ENCODE measurements around the gene SCN3A.

Gene SCN3A

GRCh38 chr2:165162466-165162865 is 41.4 kb downstream of the SCN3A start:
- no peaks in the 10 kb centered on the region for H3K9me3 Mint-ChIP-seq
- H3K36me3 Mint-ChIP-seq (ENCODE audit: low read depth): no peaks in the 10 kb centered on the region
- H3K27me3 Mint-ChIP-seq (ENCODE audit: low read depth): no peaks in the 10 kb centered on the region
- no peaks in the 10 kb centered on the region for H3K4me1 Mint-ChIP-seq (ENCODE audit: low read depth)
- DNase-seq (ENCODE audit: low spot score): no peak
- H3K4me3 Mint-ChIP-seq: no peak overlapping the region
- no peak overlapping the region for H3K27ac Mint-ChIP-seq

GRCh38 chr2:165161510-165161909 is 42.3 kb downstream of the SCN3A start:
- no peak overlapping the region for H3K4me3 Mint-ChIP-seq
- H3K27ac Mint-ChIP-seq: no peak overlapping the region
- DNase-seq (ENCODE audit: low spot score): no peak
- no peaks in the 10 kb centered on the region for H3K36me3 Mint-ChIP-seq (ENCODE audit: low read depth)
- no peaks in the 10 kb centered on the region for H3K27me3 Mint-ChIP-seq (ENCODE audit: low read depth)
- no peaks in the 10 kb centered on the region for H3K4me1 Mint-ChIP-seq (ENCODE audit: low read depth)
- H3K9me3 Mint-ChIP-seq: no peaks in the 10 kb centered on the region

- H3K27ac Mint-ChIP-seq: no peak overlapping the region
- H3K4me3 Mint-ChIP-seq: no peak overlapping the region
- no peaks in the 10 kb centered on the region for H3K9me3 Mint-ChIP-seq
- H3K36me3 Mint-ChIP-seq (ENCODE audit: low read depth): no peaks in the 10 kb centered on the region
- DNase-seq (ENCODE audit: low spot score): no peak
- no peaks in the 10 kb centered on the region for H3K4me1 Mint-ChIP-seq (ENCODE audit: low read depth)
- no peaks in the 10 kb centered on the region for H3K27me3 Mint-ChIP-seq (ENCODE audit: low read depth)
These were observed 46.7 kb downstream of the SCN3A start for GRCh38 chr2:165157160-165157559.

- H3K27ac Mint-ChIP-seq: no peak overlapping the region
- H3K9me3 Mint-ChIP-seq: no peaks in the 10 kb centered on the region
- DNase-seq (ENCODE audit: low spot score): no peak
- H3K4me1 Mint-ChIP-seq (ENCODE audit: low read depth): no peaks in the 10 kb centered on the region
- peaks cover 2% of the 10 kb centered on the region for H3K27me3 Mint-ChIP-seq (ENCODE audit: low read depth)
- no peaks in the 10 kb centered on the region for H3K36me3 Mint-ChIP-seq (ENCODE audit: low read depth)
- H3K4me3 Mint-ChIP-seq: no peak overlapping the region
These were observed 48.7 kb downstream of the SCN3A start for GRCh38 chr2:165155152-165155551.

DNA sequence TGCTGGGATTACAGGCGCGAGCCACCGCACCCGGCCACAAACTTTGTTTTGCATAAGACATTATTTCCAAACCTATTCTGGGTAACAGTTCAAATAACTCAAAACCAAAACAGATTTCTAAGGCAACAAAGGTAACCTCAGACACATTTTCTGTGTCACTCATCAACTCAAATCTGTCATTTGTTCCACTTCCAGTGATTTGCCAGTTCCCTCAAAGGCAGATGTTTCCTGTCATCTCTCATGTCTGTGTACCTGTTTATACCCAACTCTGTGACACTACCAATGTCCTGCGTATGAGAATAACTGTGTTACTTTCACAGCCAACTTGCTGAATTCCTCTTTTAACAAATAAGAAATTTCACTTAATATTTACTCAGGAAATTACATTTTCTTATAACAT is 54.4 kb downstream of the SCN3A start:
- H3K9me3 Mint-ChIP-seq: no peaks in the 10 kb centered on the region
- H3K4me3 Mint-ChIP-seq: no peak overlapping the region
- H3K36me3 Mint-ChIP-seq (ENCODE audit: low read depth): no peaks in the 10 kb centered on the region
- no peak overlapping the region for H3K27ac Mint-ChIP-seq
- peaks cover 5% of the 10 kb centered on the region for H3K27me3 Mint-ChIP-seq (ENCODE audit: low read depth)
- H3K4me1 Mint-ChIP-seq (ENCODE audit: low read depth): no peaks in the 10 kb centered on the region
- DNase-seq (ENCODE audit: low spot score): no peak

DNA sequence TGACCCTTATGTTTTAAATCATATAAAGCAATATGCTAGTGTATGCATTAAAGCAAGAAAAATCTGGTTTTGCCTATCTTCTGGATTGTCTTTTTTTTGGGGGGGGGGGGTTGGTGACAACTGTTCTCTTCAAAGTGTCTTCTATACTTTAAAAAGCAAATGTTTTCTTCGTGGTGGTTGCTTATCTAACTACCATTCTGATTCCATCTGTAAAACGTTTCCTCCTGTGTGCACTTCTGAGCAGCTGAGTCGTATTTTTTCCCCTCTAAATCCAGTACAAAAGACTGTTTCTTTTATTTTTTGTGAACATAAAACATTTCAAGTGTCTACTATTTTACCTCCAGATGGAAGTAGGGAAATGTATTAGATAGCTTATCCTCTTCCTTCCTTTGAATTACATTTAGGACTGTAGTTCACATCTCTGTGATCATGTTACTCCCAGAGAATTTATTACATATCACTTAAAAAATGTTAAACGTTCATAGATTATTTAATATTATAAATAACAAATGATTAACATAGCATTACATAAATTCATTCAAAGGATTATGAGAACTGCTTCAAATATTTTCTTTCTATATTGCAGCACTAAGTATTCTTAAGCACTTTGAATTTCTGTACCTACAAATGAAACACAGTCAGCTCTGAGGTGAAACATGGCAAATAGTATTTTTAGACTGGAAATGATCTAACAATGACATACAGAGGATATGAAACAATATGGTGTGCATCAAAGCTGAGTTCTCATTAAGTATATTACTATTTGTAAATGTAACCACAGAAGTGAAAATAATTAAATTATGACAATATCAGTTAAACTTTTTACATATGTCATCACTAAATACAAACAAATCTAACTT is 56.4 kb downstream of the SCN3A start:
- H3K36me3 Mint-ChIP-seq (ENCODE audit: low read depth): no peaks in the 10 kb centered on the region
- peaks cover 5% of the 10 kb centered on the region for H3K27me3 Mint-ChIP-seq (ENCODE audit: low read depth)
- DNase-seq (ENCODE audit: low spot score): no peak
- H3K4me1 Mint-ChIP-seq (ENCODE audit: low read depth): no peaks in the 10 kb centered on the region
- H3K27ac Mint-ChIP-seq: no peak overlapping the region
- H3K4me3 Mint-ChIP-seq: no peak overlapping the region
- H3K9me3 Mint-ChIP-seq: no peaks in the 10 kb centered on the region

DNA sequence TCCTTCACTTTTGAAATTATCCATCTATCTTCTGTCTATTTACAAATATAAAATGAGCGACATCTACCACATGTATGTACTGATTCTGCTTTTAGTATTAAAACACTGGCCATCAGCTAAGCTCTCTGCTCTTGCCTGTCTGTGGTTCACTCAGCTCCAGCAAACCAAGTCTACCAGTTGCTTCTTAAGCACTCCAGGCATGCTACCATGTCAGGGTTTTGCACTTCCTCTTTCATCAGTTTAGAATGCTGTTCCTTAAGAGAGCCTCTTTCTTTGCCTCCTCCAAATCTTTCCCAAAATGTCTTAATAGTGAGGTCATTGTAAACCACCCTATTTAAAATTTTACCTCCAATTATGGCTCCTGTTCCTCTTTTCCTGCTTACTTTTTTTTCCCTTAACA is 59.5 kb downstream of the SCN3A start:
- Mint-ChIP-seq H3K27me3 (ENCODE audit: low read depth) (peaks cover 3% of the 10 kb centered on the region), H3K36me3 (ENCODE audit: low read depth) (no peaks in the 10 kb centered on the region), H3K4me3 (no peak overlapping the region), H3K9me3 (no peaks in the 10 kb centered on the region), H3K27ac (no peak overlapping the region), H3K4me1 (ENCODE audit: low read depth) (no peaks in the 10 kb centered on the region)
- no peak for DNase-seq (ENCODE audit: low spot score)

- Mint-ChIP-seq H3K27me3 (ENCODE audit: low read depth) (peaks cover 2% of the 10 kb centered on the region), H3K4me1 (ENCODE audit: low read depth) (no peaks in the 10 kb centered on the region), H3K27ac (no peak overlapping the region), H3K36me3 (ENCODE audit: low read depth) (no peaks in the 10 kb centered on the region), H3K4me3 (no peak overlapping the region), H3K9me3 (no peaks in the 10 kb centered on the region)
- DNase-seq (ENCODE audit: low spot score): no peak
These were observed 62.1 kb downstream of the SCN3A start for GRCh38 chr2:165141601-165142354.

DNA sequence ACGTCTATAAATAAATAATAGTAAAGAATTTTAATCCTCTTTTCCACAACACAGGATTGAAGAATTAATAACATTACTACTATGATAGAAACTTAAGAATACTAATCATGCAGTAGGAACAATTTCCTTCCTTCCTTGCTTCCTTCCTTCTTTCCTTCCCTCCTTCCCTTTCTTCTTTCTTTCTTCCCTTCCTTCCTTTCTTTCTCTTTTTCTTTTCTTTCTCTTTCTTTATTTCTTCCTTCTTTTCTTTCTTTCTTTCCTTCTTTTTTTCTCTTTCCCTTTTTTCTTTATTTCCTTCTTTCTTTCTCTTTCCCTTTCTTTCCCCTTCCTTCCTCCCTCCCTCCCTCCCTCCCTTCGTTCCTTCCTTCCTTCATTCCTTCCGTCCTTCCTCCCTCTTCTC is 77.6 kb downstream of the SCN3A start:
- DNase-seq (ENCODE audit: low spot score): no peak
- H3K27me3 Mint-ChIP-seq (ENCODE audit: low read depth): no peaks in the 10 kb centered on the region
- H3K36me3 Mint-ChIP-seq (ENCODE audit: low read depth): no peaks in the 10 kb centered on the region
- H3K27ac Mint-ChIP-seq: no peak overlapping the region
- H3K4me1 Mint-ChIP-seq (ENCODE audit: low read depth): no peaks in the 10 kb centered on the region
- no peaks in the 10 kb centered on the region for H3K9me3 Mint-ChIP-seq
- H3K4me3 Mint-ChIP-seq: no peak overlapping the region

DNA sequence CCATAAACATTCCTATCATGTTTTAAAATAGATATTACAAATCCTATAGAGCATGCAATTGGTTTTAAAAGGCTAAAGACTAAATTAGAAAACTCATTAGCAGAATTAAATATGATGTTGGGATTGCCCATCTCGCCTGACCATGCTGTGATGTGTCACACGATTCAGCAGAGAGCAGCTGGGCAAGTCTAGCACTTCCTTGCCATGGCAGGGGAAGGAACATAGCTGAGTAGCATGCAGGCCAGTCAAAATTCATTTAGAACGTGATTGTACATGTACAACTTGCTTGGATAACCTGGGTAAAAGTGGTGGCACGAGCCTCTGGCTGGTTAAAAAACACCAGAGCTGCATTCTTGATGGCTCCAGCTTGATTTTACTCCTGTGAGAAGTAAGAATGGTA is 81.3 kb downstream of the SCN3A start:
- Mint-ChIP-seq H3K27ac (no peak overlapping the region), H3K27me3 (ENCODE audit: low read depth) (no peaks in the 10 kb centered on the region), H3K4me3 (no peak overlapping the region), H3K9me3 (no peaks in the 10 kb centered on the region), H3K36me3 (ENCODE audit: low read depth) (no peaks in the 10 kb centered on the region), H3K4me1 (ENCODE audit: low read depth) (no peaks in the 10 kb centered on the region)
- DNase-seq (ENCODE audit: low spot score): no peak

- H3K27me3 Mint-ChIP-seq (ENCODE audit: low read depth): no peaks in the 10 kb centered on the region
- H3K27ac Mint-ChIP-seq: no peak overlapping the region
- DNase-seq (ENCODE audit: low spot score): no peak
- H3K4me1 Mint-ChIP-seq (ENCODE audit: low read depth): no peaks in the 10 kb centered on the region
- no peak overlapping the region for H3K4me3 Mint-ChIP-seq
- no peaks in the 10 kb centered on the region for H3K36me3 Mint-ChIP-seq (ENCODE audit: low read depth)
- H3K9me3 Mint-ChIP-seq: no peaks in the 10 kb centered on the region
These were observed 82.9 kb downstream of the SCN3A start for GRCh38 chr2:165120740-165121467.

DNA sequence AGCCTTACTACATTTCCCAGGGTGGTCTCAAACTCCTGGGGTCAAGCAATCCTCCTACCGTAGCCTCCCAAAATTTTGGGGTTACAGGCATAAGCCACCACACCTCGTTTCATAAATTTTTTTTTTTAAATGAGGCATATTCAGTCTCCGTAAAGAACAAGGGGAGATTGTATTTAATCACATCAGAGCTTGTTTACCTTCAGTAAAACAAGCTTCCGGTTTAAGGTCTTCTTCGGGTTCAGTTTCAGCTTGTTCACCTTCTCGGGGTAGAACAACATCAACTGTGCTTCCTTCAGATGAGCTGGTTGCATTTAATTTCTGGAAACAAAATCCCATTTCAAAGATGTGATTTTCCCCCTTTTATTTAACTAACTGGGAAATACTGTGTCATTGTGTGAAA is 88.6 kb downstream of the SCN3A start:
- Mint-ChIP-seq H3K27me3 (ENCODE audit: low read depth) (no peaks in the 10 kb centered on the region), H3K4me3 (no peak overlapping the region), H3K9me3 (no peaks in the 10 kb centered on the region), H3K27ac (no peak overlapping the region), H3K4me1 (ENCODE audit: low read depth) (no peaks in the 10 kb centered on the region), H3K36me3 (ENCODE audit: low read depth) (no peaks in the 10 kb centered on the region)
- DNase-seq (ENCODE audit: low spot score): no peak

DNA sequence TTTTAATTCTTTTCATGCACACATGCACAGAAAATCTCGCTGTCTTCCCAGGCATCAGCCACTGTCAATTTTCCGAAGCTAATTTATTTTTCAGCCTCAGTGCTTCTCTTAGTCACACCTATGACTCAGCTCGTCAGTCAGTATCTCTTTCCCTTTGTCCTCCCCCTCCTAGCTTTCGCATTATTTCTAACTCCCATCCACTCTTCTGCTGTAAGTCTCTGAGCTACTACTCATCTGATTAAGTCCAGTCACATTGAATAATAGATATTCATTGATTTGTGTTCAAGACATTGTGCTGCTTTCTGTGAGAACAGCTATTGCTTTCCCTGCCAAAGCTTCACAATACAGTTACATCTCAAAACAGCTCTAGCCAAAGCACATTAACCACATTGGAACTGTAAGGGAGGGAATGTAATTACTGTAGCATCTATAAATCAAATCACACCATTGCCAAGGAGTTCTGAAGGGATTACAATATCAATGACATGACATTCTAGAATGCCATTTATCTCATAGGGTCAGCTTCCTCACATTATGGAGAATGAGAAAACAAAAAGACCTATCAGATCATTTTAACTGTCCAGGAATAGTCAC is 89.4 kb downstream of the SCN3A start:
- no peak for DNase-seq (ENCODE audit: low spot score)
- Mint-ChIP-seq H3K27me3 (ENCODE audit: low read depth) (peaks cover under 1% of the 10 kb centered on the region), H3K9me3 (no peaks in the 10 kb centered on the region), H3K4me1 (ENCODE audit: low read depth) (no peaks in the 10 kb centered on the region), H3K36me3 (ENCODE audit: low read depth) (no peaks in the 10 kb centered on the region), H3K4me3 (no peak overlapping the region), H3K27ac (no peak overlapping the region)

GRCh38 chr2:165113414-165113813 is 90.4 kb downstream of the SCN3A start:
- Mint-ChIP-seq H3K36me3 (ENCODE audit: low read depth) (no peaks in the 10 kb centered on the region), H3K27ac (no peak overlapping the region), H3K4me3 (no peak overlapping the region), H3K9me3 (no peaks in the 10 kb centered on the region), H3K27me3 (ENCODE audit: low read depth) (peaks cover 3% of the 10 kb centered on the region), H3K4me1 (ENCODE audit: low read depth) (no peaks in the 10 kb centered on the region)
- no peak for DNase-seq (ENCODE audit: low spot score)

All from T-helper 2 cell treated with Interferon-gamma antibody and Interleukin-4, amounts not matched to agents 5 μg/mL and 100 μg/mL, for 36 hours (primary cell).